ENCODE measurements around the gene NOL4L.

Gene NOL4L

GRCh38 chr20:32449890-32450401 is 135.2 kb downstream of the NOL4L start:
- no peak overlapping the region for H3K4me3 ChIP-seq (ENCODE audit: low read depth, low read length)

GRCh38 chr20:32449057-32449889 is 135.9 kb downstream of the NOL4L start:
- no peak overlapping the region for H3K4me3 ChIP-seq (ENCODE audit: low read depth, low read length)

- no peak overlapping the region for H3K4me3 ChIP-seq (ENCODE audit: low read depth, low read length)
Observed at GRCh38 chr20:32448306-32449056, 136.7 kb downstream of the NOL4L start.

- no peak overlapping the region for H3K4me3 ChIP-seq (ENCODE audit: low read depth, low read length)
Observed at GRCh38 chr20:32447136-32448027, 137.8 kb downstream of the NOL4L start.

- H3K4me3 ChIP-seq (ENCODE audit: low read depth, low read length): no peak overlapping the region
Observed at GRCh38 chr20:32446301-32447100, 138.6 kb downstream of the NOL4L start.

GRCh38 chr20:32445539-32446273 is 139.4 kb downstream of the NOL4L start:
- no peak overlapping the region for H3K4me3 ChIP-seq (ENCODE audit: low read depth, low read length)

GRCh38 chr20:32444474-32445220 is 140.5 kb downstream of the NOL4L start:
- H3K4me3 ChIP-seq (ENCODE audit: low read depth, low read length): no peak overlapping the region

DNA sequence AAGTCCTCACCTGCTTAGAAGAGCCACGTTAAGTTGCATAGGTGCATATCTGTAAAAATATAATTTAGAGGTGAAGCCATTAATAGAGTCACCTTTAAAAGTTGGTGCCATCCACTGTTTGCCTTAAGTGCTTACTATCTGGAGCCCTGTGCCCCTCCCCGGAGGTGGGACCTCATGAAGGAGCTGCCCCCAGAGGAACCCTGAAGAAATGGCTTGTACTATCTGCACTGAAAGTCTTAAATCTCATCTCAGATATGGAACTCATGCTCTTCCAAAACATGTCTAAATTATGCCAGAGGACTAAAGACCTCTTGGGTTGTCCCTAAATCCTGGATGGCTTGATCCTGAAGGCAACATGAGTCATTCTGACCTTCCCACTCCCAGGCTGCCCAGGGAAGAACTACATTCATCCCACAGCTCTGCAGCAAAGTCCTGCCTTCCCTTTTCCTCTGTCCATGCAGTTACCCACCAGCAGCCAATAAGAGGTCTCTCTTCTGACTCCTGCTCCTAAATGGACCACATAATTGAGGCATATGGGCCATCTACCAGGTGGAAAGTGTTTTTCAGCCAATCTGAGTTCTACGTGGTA is 141.7 kb downstream of the NOL4L start:
- no peak overlapping the region for H3K4me3 ChIP-seq (ENCODE audit: low read depth, low read length)

GRCh38 chr20:32442630-32443373 is 142.3 kb downstream of the NOL4L start:
- H3K4me3 ChIP-seq (ENCODE audit: low read depth, low read length): no peak overlapping the region

DNA sequence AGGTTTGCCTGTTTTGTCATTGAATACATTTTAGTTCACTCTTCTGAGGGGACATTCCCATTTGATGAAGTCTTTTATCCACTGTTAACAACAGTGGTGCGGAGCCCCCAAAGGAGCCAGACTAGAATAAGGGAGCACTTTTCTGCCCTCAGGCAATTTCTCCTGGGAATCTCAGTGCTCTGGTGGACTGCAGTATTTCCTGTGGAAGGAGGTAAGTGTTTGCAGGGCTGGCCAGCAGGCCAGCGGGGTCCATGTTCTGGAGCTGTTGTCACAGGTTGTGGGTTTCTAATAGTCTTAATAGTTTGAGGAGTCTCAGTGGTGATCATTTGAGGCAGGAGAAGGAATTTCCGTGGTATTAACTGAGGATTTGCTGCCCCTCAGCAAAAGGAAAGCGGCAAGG is 143.5 kb downstream of the NOL4L start:
- no peak overlapping the region for H3K4me3 ChIP-seq (ENCODE audit: low read depth, low read length)

DNA sequence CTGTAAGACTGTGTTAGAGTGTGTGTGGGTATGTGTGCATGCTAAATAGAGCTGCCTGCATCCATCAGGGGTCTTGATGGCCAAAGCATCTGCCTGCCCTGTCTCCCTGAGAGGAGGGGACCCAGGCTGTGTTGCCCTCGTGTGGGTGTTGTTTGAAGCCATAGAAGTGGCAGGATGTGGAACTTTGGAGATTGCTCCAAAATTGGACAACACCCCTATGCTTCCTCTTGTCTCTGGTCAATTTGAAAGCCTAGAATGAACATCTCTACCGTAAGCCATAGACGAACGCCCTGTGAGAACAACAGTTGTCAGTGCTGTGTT is 144.4 kb downstream of the NOL4L start:
- H3K4me3 ChIP-seq (ENCODE audit: low read depth, low read length): no peak overlapping the region

GRCh38 chr20:32440069-32440757 is 144.9 kb downstream of the NOL4L start:
- H3K4me3 ChIP-seq (ENCODE audit: low read depth, low read length): no peak overlapping the region

GRCh38 chr20:32439132-32439829 is 145.9 kb downstream of the NOL4L start:
- H3K4me3 ChIP-seq (ENCODE audit: low read depth, low read length): no peak overlapping the region

DNA sequence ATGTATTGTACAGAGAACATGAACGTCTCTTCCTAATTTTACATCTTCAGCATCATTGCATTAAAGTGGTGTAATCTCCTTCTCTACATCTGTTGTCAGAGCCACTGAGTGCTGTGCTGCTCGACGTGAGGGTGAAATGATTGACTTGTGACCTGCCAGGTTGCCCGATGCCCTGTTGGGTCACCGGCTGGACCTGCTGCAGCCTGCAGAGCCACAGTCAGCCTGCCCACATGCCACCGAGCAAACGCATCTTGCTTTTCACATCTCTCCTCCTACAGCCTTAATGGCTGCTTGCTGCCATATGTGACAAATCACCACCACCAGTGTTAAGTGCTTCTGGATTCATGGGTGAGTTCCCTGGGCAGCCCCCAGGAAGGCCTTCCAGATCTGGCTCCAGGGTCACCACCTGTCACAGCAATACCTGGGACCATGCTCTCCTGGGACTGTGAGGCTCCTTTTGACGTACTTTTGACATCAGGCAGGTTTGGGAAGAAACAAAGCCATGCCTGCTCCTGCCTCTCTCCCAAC is 146.7 kb downstream of the NOL4L start:
- H3K4me3 ChIP-seq (ENCODE audit: low read depth, low read length): no peak overlapping the region

GRCh38 chr20:32437391-32438074 is 147.6 kb downstream of the NOL4L start:
- H3K4me3 ChIP-seq (ENCODE audit: low read depth, low read length): no peak overlapping the region

DNA sequence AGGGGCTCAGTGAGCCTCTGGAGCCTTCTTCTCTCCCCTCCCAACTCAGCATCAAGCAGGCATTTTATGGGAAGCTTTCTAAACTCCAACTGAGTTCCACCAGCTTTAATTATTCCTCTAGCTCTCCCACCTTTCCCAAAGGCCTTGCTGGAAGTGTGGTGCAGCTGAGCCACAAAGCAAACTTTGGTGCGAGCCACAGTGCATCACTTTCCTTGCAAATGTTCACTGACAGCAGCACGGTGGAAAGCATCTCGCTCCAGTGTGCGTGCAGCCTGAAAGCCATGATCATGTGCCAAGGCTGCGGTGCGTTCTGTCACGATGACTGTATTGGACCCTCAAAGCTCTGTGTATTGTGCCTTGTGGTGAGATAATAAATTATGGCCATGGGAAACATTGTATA is 148.2 kb downstream of the NOL4L start:
- no peak overlapping the region for H3K4me3 ChIP-seq (ENCODE audit: low read depth, low read length)

All from iPS-11a (cell line).